Hindlimb muscle (tissue), 1 donor: Measurements from ENCODE around the gene TLE7. TPM values are rescaled to one million over a fixed set of nuclear protein-coding genes. Genes with fewer than 3 reads are reported as not detected.

ENCODE experiments used
- polyA plus RNA-seq: library from polyadenylated mRNA; unstranded; fragments of 120-200 nt; gene quantifications from one replicate; pipeline ENCODE4 v1.2.1, GENCODE V29; 2013; ENCODE audit not compliant: insufficient read length

TLE7 gene
- polyA plus RNA-seq, 1 donor = not detected

Other genes with a start within 250 kb of the TLE7 start
- 2.8 TPM for gene HYDIN, start 211.3 kb downstream of the TLE7 start, polyA plus RNA-seq
- 23.4 TPM for gene CMTR2, start 152.7 kb downstream of the TLE7 start, polyA plus RNA-seq
- gene CALB2, start 83.3 kb downstream of the TLE7 start, polyA plus RNA-seq = 0.46 TPM
- 12.1 TPM for gene ZNF23, start 20.2 kb upstream of the TLE7 start, polyA plus RNA-seq
- 2.6 TPM for gene ZNF19, start 47.3 kb upstream of the TLE7 start, polyA plus RNA-seq
- gene CHST4, start 84.4 kb upstream of the TLE7 start, polyA plus RNA-seq = not detected
- gene TAT, start 135.0 kb upstream of the TLE7 start, polyA plus RNA-seq = not detected
- 0.15 TPM for gene MARVELD3, start 184.1 kb upstream of the TLE7 start, polyA plus RNA-seq